HepG2 (cell line): Measurements from ENCODE around the gene TSNAXIP1. TPM values are rescaled to one million over a fixed set of nuclear protein-coding genes. Genes with fewer than 3 reads are reported as not detected.
A peak's percentile ranks its signal among the peaks of the same experiment; 100 is the strongest.

Experiments
- AHR ChIP-seq: IDR thresholded peaks from 2 replicates; pipeline ENCODE4 v1.6.1; 2018; ENCODE audit warnings: missing genetic modification reagents, missing compliant biosample characterization
- FLYWCH1 ChIP-seq: sonication (generic); formaldehyde crosslinking; IDR thresholded peaks from 2 replicates; pipeline ENCODE4 v1.8.1; 2023; ENCODE audit warnings: mild to moderate bottlenecking, missing genetic modification reagents
- HNF4G ChIP-seq, 2 experiments: sonication (generic) in 1 of 2; formaldehyde crosslinking in 1 of 2; IDR thresholded peaks; 2 replicates each; pipeline versions ENCODE4 v1.4.0 to v1.6.1; 2011 to 2020; ENCODE audit warnings: borderline replicate concordance in 2 of 2, low read depth in 2 of 2, mild to moderate bottlenecking in 2 of 2, low read length in 1 of 2, missing genetic modification reagents in 1 of 2, moderate library complexity in 1 of 2
- KDM5B ChIP-seq: sonication (generic); formaldehyde crosslinking; IDR thresholded peaks from 2 replicates; pipeline ENCODE4 v1.4.0; 2020; ENCODE audit warnings: missing genetic modification reagents, mild to moderate bottlenecking, borderline replicate concordance
- PAF1 ChIP-seq: IDR thresholded peaks from 2 replicates; pipeline ENCODE4 v1.6.1; 2016; ENCODE audit warnings: missing genetic modification reagents, missing compliant biosample characterization
- PRPF4 ChIP-seq: fragments of 200-400 bp; formaldehyde crosslinking; IDR thresholded peaks from 2 replicates; pipeline ENCODE4 v1.6.1; 2016; ENCODE audit warnings: low read length, low read depth; ENCODE audit not compliant: poor library complexity, severe bottlenecking
- REST ChIP-seq, 2 experiments: IDR thresholded peaks; 2 replicates each; pipeline ENCODE4 v1.6.1; 2011 to 2012; ENCODE audit warnings: low read length in 2 of 2, borderline replicate concordance in 1 of 2, low read depth in 1 of 2, mild to moderate bottlenecking in 1 of 2, moderate library complexity in 1 of 2
- SAFB2 ChIP-seq: sonication (generic); formaldehyde crosslinking; IDR thresholded peaks from 2 replicates; pipeline ENCODE4 v1.5.1; 2020; ENCODE audit warnings: missing genetic modification reagents, low read depth, mild to moderate bottlenecking, borderline replicate concordance
- SNAPC2 ChIP-seq: sonication (generic); formaldehyde crosslinking; IDR thresholded peaks from 2 replicates; pipeline ENCODE4 v1.8.1; 2022; ENCODE audit warnings: mild to moderate bottlenecking, missing genetic modification reagents
- STAG1 ChIP-seq: sonication (generic); formaldehyde crosslinking; IDR thresholded peaks from 2 replicates; pipeline ENCODE4 v1.4.0; 2020; ENCODE audit warnings: missing genetic modification reagents
- YY1 ChIP-seq: IDR thresholded peaks from 2 replicates; pipeline ENCODE4 v1.6.1; 2011; ENCODE audit warnings: low read length, low read depth, moderate library complexity, mild to moderate bottlenecking; ENCODE audit not compliant: insufficient read depth, insufficient replicate concordance
- ZBTB42 ChIP-seq: sonication (generic); formaldehyde crosslinking; IDR thresholded peaks from 2 replicates; pipeline ENCODE4 v1.5.0; 2020; ENCODE audit warnings: mild to moderate bottlenecking, missing genetic modification reagents
- ZFX ChIP-seq: sonication (generic); formaldehyde crosslinking; IDR thresholded peaks from 2 replicates; pipeline ENCODE4 v1.4.0; 2020; ENCODE audit warnings: mild to moderate bottlenecking, low read depth, missing genetic modification reagents, moderate library complexity
- ZNF24 ChIP-seq: fragments of 450-650 bp; IDR thresholded peaks from 2 replicates; pipeline ENCODE4 v1.6.1; 2017; ENCODE audit warnings: antibody characterized with exemption, mild to moderate bottlenecking
- ZNF292 ChIP-seq: sonication (generic); formaldehyde crosslinking; IDR thresholded peaks from 2 replicates; pipeline ENCODE4 v1.8.1; 2022; ENCODE audit warnings: mild to moderate bottlenecking, low read depth, missing genetic modification reagents, borderline replicate concordance
- ZSCAN21 ChIP-seq: sonication (generic); formaldehyde crosslinking; IDR thresholded peaks from 2 replicates; pipeline ENCODE4 v1.8.0; 2022; ENCODE audit warnings: mild to moderate bottlenecking, missing genetic modification reagents, moderate library complexity, borderline replicate concordance
- polyA plus RNA-seq, 8 experiments: library from polyadenylated mRNA; depleted of rRNA in 3 of 8; stranded (reverse) in 7 of 8; unstranded in 1 of 8; fragments of >200 nt; fragmentation: Illumina TruSeq in 4 of 8; extraction: Trizol in 4 of 8; gene quantifications; 2 replicates each; pipeline versions ENCODE4 v1.2.1 to v1.2.3, GENCODE V29; 2011 to 2016; ENCODE audit warnings: low read depth in 4 of 8, missing spikeins in 1 of 8, mixed read lengths in 1 of 8; ENCODE audit not compliant: insufficient read depth in 1 of 8
- total RNA-seq, 5 experiments: library from RNA; depleted of rRNA; stranded (reverse); fragments of >200 nt; fragmentation: Illumina TruSeq; extraction: Trizol; gene quantifications; 2 replicates each; pipeline ENCODE4 v1.2.3, GENCODE V29; 2016; ENCODE audit warnings: low read depth in 1 of 5
- TF ChIP-seq, protein P1 (sequence below): sonication (generic); formaldehyde crosslinking; IDR thresholded peaks from 2 replicates; pipeline ENCODE4 v1.4.0; 2020; ENCODE audit warnings: mild to moderate bottlenecking, missing genetic modification reagents
- TF ChIP-seq, protein P2 (sequence below): sonication (generic); formaldehyde crosslinking; IDR thresholded peaks from 2 replicates; pipeline ENCODE4 v1.8.1; 2023; ENCODE audit warnings: mild to moderate bottlenecking, missing genetic modification reagents
- TF ChIP-seq, protein P3 (sequence below): sonication (generic); formaldehyde crosslinking; IDR thresholded peaks from 2 replicates; pipeline ENCODE4 v1.4.0; 2020; ENCODE audit warnings: missing genetic modification reagents, borderline replicate concordance

TSNAXIP1 gene
- total and polyA plus RNA-seq, 2 of the 13 experiments (the other 11 are each of a cell fraction or from before 2014, with no cell fraction given) = 0.37 to 0.86 TPM

- no peak for TF ChIP-seq AHR (CRISPR knock-in tag)
- peak; percentile 21; the same call in 1 of the 2 replicates for TF ChIP-seq ZNF292 (CRISPR knock-in tag)
- TF ChIP-seq, protein P1, sequence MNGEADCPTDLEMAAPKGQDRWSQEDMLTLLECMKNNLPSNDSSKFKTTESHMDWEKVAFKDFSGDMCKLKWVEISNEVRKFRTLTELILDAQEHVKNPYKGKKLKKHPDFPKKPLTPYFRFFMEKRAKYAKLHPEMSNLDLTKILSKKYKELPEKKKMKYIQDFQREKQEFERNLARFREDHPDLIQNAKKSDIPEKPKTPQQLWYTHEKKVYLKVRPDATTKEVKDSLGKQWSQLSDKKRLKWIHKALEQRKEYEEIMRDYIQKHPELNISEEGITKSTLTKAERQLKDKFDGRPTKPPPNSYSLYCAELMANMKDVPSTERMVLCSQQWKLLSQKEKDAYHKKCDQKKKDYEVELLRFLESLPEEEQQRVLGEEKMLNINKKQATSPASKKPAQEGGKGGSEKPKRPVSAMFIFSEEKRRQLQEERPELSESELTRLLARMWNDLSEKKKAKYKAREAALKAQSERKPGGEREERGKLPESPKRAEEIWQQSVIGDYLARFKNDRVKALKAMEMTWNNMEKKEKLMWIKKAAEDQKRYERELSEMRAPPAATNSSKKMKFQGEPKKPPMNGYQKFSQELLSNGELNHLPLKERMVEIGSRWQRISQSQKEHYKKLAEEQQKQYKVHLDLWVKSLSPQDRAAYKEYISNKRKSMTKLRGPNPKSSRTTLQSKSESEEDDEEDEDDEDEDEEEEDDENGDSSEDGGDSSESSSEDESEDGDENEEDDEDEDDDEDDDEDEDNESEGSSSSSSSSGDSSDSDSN (CRISPR knock-in tag) = peak; percentile 7; the same call in 1 of the 2 replicates
- TF ChIP-seq REST (IDR thresholded peaks at IDR 0.05; ENCODE audit: borderline replicate concordance in 1 of 2, low read depth in 1 of 2, low read length in 2 of 2) = peak in 1 of 2 experiments; percentile 67; a peak in 1 of 4 replicates
- TF ChIP-seq, protein P2, sequence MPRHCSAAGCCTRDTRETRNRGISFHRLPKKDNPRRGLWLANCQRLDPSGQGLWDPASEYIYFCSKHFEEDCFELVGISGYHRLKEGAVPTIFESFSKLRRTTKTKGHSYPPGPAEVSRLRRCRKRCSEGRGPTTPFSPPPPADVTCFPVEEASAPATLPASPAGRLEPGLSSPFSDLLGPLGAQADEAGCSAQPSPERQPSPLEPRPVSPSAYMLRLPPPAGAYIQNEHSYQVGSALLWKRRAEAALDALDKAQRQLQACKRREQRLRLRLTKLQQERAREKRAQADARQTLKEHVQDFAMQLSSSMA (CRISPR knock-in tag) = no peak
- TF ChIP-seq ZFX (CRISPR knock-in tag) = no peak
- no peak for TF ChIP-seq ZNF24
- TF ChIP-seq SNAPC2 (CRISPR knock-in tag) = peak; percentile 21; the same call in 1 of the 2 replicates
- TF ChIP-seq HNF4G (IDR thresholded peaks at IDR 0.05; ENCODE audit: borderline replicate concordance, low read depth, low read length) = peak; percentile 54; the same call in 1 of the 2 replicates
- no peak for TF ChIP-seq HNF4G (CRISPR knock-in tag; IDR thresholded peaks at IDR 0.05; ENCODE audit: borderline replicate concordance, low read depth)
- TF ChIP-seq, protein P3, sequence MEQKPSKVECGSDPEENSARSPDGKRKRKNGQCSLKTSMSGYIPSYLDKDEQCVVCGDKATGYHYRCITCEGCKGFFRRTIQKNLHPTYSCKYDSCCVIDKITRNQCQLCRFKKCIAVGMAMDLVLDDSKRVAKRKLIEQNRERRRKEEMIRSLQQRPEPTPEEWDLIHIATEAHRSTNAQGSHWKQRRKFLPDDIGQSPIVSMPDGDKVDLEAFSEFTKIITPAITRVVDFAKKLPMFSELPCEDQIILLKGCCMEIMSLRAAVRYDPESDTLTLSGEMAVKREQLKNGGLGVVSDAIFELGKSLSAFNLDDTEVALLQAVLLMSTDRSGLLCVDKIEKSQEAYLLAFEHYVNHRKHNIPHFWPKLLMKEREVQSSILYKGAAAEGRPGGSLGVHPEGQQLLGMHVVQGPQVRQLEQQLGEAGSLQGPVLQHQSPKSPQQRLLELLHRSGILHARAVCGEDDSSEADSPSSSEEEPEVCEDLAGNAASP (CRISPR knock-in tag) = no peak
- no peak for TF ChIP-seq PAF1 (CRISPR knock-in tag)
- no peak for TF ChIP-seq KDM5B (CRISPR knock-in tag)
- peak; percentile 68; the same call in 1 of the 2 replicates for TF ChIP-seq SAFB2 (CRISPR knock-in tag)
- TF ChIP-seq YY1 = no peak
- no peak for TF ChIP-seq PRPF4
- no peak for TF ChIP-seq STAG1 (CRISPR knock-in tag)
- TF ChIP-seq ZBTB42 = no peak
- no peak for TF ChIP-seq ZSCAN21 (CRISPR knock-in tag)
- TF ChIP-seq FLYWCH1 = no peak
Observed at GRCh38 chr16:67857547-67858233, 51.0 kb downstream of the TSNAXIP1 start (continued).
